Spleen (tissue), 7 donors: ENCODE data around the gene SRF.

Experiments
- CTCF ChIP-seq, 11 experiments: fragments of 200-600 bp in 7 of 11; fragments of 450-650 bp in 4 of 11; sonication (generic) in 4 of 11; IDR thresholded peaks in 8 of 11; conservative IDR thresholded peaks in 3 of 11; 1 replicate in 7 of 11; 2 replicates in 4 of 11; pipeline versions ENCODE4 v1.4.0 to v1.8.0; 2016 to 2021; ENCODE audit warnings: antibody characterized with exemption in 11 of 11, inconsistent platforms in 4 of 11, mild to moderate bottlenecking in 1 of 11
- POLR2A ChIP-seq, 3 donors: fragments of 450-650 bp; IDR thresholded peaks; one replicate each; pipeline ENCODE4 v1.5.1; 2017; ENCODE audit warnings: antibody characterized with exemption in 3 of 3, mild to moderate bottlenecking in 1 of 3
- POLR2AphosphoS5 ChIP-seq, 3 donors: sonication (generic); formaldehyde crosslinking; IDR thresholded peaks; one replicate each; pipeline ENCODE4 v1.5.1; 2017; ENCODE audit warnings: antibody characterized with exemption in 3 of 3
- donor health status: DM: no; HTN: no; CAD: no; lungs with moderate emphysema.
- donor health status: DM: no; HTN: no; CAD: no.
- donor health status: DM: no; HTN: no; CAD: no.

GRCh38 chr6:43226192-43226851, 55.3 kb downstream of the SRF start:
- no peak for TF ChIP-seq CTCF (IDR thresholded peaks at IDR 0.05 in 8 of 11, conservative IDR thresholded peaks at IDR 0.05 in 3 of 11)
- no peak for TF ChIP-seq POLR2A (IDR thresholded peaks at IDR 0.05)
- TF ChIP-seq POLR2AphosphoS5 (IDR thresholded peaks at IDR 0.05), result no peak
